ENCODE measurements around the gene SMYD3. TPM values are rescaled to one million over a fixed set of nuclear protein-coding genes. Genes with fewer than 3 reads are reported as not detected.

SMYD3 gene
- total and polyA plus RNA-seq, 9 of the 15 experiments (the other 6 are each of a cell fraction or from before 2014, with no cell fraction given): 128 to 440 (median 197) TPM

GRCh38 chr1:246350745-246351144, 156.3 kb downstream of the SMYD3 start (continued):
- TF ChIP-seq MGA (IDR thresholded peaks at IDR 0.05) (no peak), BCLAF1 (IDR thresholded peaks at IDR 0.05; ENCODE audit: borderline replicate concordance in 1 of 2, control insufficient read depth in 1 of 2, low read depth in 2 of 2, low read length in 1 of 2) (no peak), DACH1 (IDR thresholded peaks at IDR 0.05; ENCODE audit: partially characterized antibody) (no peak), TARDBP (IDR thresholded peaks at IDR 0.05) (no peak), GTF2A2 (tag; IDR thresholded peaks at IDR 0.05) (no peak), BRF1 (IDR thresholded peaks at IDR 0.05; ENCODE audit: borderline replicate concordance, extremely low read depth, insufficient read length) (no peak), MEF2A (IDR thresholded peaks at IDR 0.05; ENCODE audit: control insufficient read depth, low read depth, low read length) (no peak), PYGO2 (tag; IDR thresholded peaks at IDR 0.05) (no peak), KAT8 (IDR thresholded peaks at IDR 0.05; ENCODE audit: low read depth) (no peak), CTCF (IDR thresholded peaks at IDR 0.05 in 2 of 3, conservative IDR thresholded peaks at IDR 0.05 in 1 of 3; ENCODE audit: insufficient read depth in 2 of 3, low read depth in 1 of 3, low read length in 3 of 3) (no peak), CBFA2T2 (conservative IDR thresholded peaks at IDR 0.05) (0 out of 2 replicates have a peak, but pooled peaks have one; percentile 17)

All from K562 (cell line).